Measurements from ENCODE around the gene ZBTB39. TPM values are rescaled to one million over a fixed set of nuclear protein-coding genes. Genes with fewer than 3 reads are reported as not detected.

The ZBTB39 gene
- total RNA-seq, 3 donors from 2014 or later (not counting 1 experiment from before 2014, with no cell fraction given) = 9.5 to 17.6 (median 12.5) TPM

DNA sequence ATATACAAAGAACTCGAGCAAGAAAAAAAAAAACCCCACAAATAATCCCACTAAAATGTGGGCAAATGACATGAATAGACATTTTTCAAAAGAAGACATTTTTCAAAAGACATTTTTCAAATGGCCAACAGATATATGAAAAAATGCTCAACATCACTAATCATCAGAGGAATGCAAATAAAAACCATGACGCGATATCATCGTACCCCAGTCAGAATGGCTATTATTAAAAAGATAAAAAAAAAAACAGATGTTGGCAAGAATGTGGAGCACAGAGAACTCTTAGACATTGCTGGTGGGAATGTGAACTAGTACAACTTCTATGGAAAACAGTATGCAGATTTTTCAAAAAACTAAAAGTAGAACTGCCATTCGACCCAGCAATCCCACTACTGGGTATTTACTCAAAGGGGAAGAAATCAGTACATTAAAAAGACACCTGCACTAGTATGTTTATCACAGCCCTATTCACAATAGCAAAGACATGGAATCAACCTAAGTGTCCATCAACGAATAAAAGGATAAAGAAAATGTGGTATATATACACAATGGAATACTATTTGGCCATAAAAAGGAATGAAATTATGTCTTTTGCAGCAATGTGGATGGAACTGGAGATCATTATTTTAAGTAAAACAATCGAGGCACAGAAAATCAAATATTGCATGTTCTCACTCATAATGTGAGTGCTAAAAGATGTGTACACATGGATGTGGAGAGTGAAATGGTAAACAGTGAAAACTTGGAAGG is 16.3 kb downstream of the ZBTB39 start:
- Histone ChIP-seq H3K27ac (ENCODE audit: low read length) (no peak overlapping the region), H3K4me3 (ENCODE audit: low read length) (no peak overlapping the region), H3K4me1 (ENCODE audit: control insufficient read depth, insufficient read depth, low read length) (peaks cover 17% of the 10 kb centered on the region), H3K27me3 (ENCODE audit: control insufficient read depth, insufficient read depth, low read length) (no peaks in the 10 kb centered on the region), H3K36me3 (ENCODE audit: control insufficient read depth, insufficient read depth, low read length) (no peaks in the 10 kb centered on the region), H3K9me3 (ENCODE audit: control insufficient read depth, insufficient read depth, low read length) (no peaks in the 10 kb centered on the region)
- intact Hi-C loops (cut with micrococcal nuclease) = loop anchor here (5.0 kb wide), 1 partner anchor 478 kb away; no protein-coding TSS in a partner anchor
- Mint-ChIP-seq H3K9me3 (no peaks in the 10 kb centered on the region), H3K36me3 (no peaks in the 10 kb centered on the region), H3K4me1 (peaks cover 8 to 15% of the 10 kb centered on the region in 2 donors), H3K27ac (no peak overlapping the region), H3K27me3 (ENCODE audit: low read depth in 2 of 2) (peaks cover 3 to 12% of the 10 kb centered on the region in 2 donors), H3K4me3 (no peak overlapping the region)
- DNase-seq (no peak), ATAC-seq (no peak)
- WGBS (ENCODE audit: insufficient coverage) = 96% methylated on average over 6 of the region's 7 CpGs
- TF ChIP-seq, protein P1, sequence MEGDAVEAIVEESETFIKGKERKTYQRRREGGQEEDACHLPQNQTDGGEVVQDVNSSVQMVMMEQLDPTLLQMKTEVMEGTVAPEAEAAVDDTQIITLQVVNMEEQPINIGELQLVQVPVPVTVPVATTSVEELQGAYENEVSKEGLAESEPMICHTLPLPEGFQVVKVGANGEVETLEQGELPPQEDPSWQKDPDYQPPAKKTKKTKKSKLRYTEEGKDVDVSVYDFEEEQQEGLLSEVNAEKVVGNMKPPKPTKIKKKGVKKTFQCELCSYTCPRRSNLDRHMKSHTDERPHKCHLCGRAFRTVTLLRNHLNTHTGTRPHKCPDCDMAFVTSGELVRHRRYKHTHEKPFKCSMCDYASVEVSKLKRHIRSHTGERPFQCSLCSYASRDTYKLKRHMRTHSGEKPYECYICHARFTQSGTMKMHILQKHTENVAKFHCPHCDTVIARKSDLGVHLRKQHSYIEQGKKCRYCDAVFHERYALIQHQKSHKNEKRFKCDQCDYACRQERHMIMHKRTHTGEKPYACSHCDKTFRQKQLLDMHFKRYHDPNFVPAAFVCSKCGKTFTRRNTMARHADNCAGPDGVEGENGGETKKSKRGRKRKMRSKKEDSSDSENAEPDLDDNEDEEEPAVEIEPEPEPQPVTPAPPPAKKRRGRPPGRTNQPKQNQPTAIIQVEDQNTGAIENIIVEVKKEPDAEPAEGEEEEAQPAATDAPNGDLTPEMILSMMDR (IDR thresholded peaks at IDR 0.05) = no peak

DNA sequence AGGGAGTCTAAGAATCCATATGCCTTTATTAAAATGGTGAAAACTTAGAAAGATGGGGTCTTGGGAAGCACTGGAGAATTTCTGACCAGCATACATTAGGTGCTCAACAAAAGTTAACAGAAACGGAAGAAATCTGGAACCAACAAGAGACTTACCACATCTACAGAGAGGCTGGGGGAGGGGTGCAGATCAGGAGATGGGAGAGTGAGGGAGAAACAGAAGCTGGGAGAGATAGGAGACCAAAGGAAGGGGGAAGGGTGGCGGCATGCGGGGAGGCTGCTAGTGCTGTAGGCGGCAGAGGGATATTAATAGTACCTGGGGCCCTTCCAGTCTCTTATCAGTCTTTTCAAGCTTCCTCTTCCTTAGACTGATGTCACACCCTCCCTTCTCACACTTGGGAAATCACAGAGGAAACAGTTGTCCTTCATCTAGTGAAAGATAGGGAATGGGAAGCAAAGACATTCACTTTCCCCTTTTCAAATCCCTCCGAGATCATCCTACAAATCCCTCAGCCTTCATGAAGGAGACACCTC is 18.1 kb downstream of the ZBTB39 start:
- no peaks in the 10 kb centered on the region for H3K9me3 Mint-ChIP-seq
- peaks cover 8 to 15% of the 10 kb centered on the region in 2 donors for H3K4me1 Mint-ChIP-seq
- TF ChIP-seq, protein P1 (IDR thresholded peaks at IDR 0.05) = no peak
- Histone ChIP-seq H3K27me3 (ENCODE audit: control insufficient read depth, insufficient read depth, low read length) (no peaks in the 10 kb centered on the region), H3K27ac (ENCODE audit: low read length) (no peak overlapping the region), H3K36me3 (ENCODE audit: control insufficient read depth, insufficient read depth, low read length) (no peaks in the 10 kb centered on the region), H3K4me3 (ENCODE audit: low read length) (no peak overlapping the region), H3K9me3 (ENCODE audit: control insufficient read depth, insufficient read depth, low read length) (no peaks in the 10 kb centered on the region), H3K4me1 (ENCODE audit: control insufficient read depth, insufficient read depth, low read length) (peaks cover 17% of the 10 kb centered on the region)
- WGBS (ENCODE audit: insufficient coverage) = 59% methylated on average over 4 of the region's 5 CpGs
- DNase-seq = no peak
- peaks cover 3 to 12% of the 10 kb centered on the region in 2 donors for H3K27me3 Mint-ChIP-seq (ENCODE audit: low read depth in 2 of 2)
- no peaks in the 10 kb centered on the region for H3K36me3 Mint-ChIP-seq
- H3K27ac Mint-ChIP-seq = no peak overlapping the region
- no peak overlapping the region for H3K4me3 Mint-ChIP-seq
- intact Hi-C loops (cut with micrococcal nuclease) = loop anchor here (5.0 kb wide), 1 partner anchor 476 kb away; no protein-coding TSS in a partner anchor
- no peak for ATAC-seq

- ATAC-seq (peak; percentile 82 to 91 (median 89)), DNase-seq (peak; percentile 67 to 85)
- TF ChIP-seq, protein P1 (IDR thresholded peaks at IDR 0.05) = peak; percentile 93
- Histone ChIP-seq H3K9me3 (ENCODE audit: control insufficient read depth, insufficient read depth, low read length) (no peaks in the 10 kb centered on the region), H3K4me3 (ENCODE audit: low read length) (no peak overlapping the region), H3K27ac (ENCODE audit: low read length) (no peak overlapping the region), H3K36me3 (ENCODE audit: control insufficient read depth, insufficient read depth, low read length) (no peaks in the 10 kb centered on the region), H3K4me1 (ENCODE audit: control insufficient read depth, insufficient read depth, low read length) (peaks cover 17% of the 10 kb centered on the region), H3K27me3 (ENCODE audit: control insufficient read depth, insufficient read depth, low read length) (no peaks in the 10 kb centered on the region)
- peaks cover 3 to 12% of the 10 kb centered on the region in 2 donors for H3K27me3 Mint-ChIP-seq (ENCODE audit: low read depth in 2 of 2)
- WGBS (ENCODE audit: insufficient coverage) = 25% methylated on average over 11 of the region's 11 CpGs
- H3K36me3 Mint-ChIP-seq = no peaks in the 10 kb centered on the region
- no peak overlapping the region for H3K27ac Mint-ChIP-seq
- intact Hi-C loops (cut with micrococcal nuclease) = loop anchor here (1.0 to 5.0 kb wide), 2 partner anchors 230 to 475 kb away; no protein-coding TSS in a partner anchor
- peaks cover 8 to 15% of the 10 kb centered on the region in 2 donors for H3K4me1 Mint-ChIP-seq
- H3K4me3 Mint-ChIP-seq = peak overlapping the region; percentile 56
- H3K9me3 Mint-ChIP-seq = no peaks in the 10 kb centered on the region
These were observed 18.7 kb downstream of the ZBTB39 start for GRCh38 chr12:56987551-56988053.

Data from natural killer cell (primary cell).